ENCODE data around the gene TNIP3.
"Not testable (repeated sequence)": the region's sequence is repeated elsewhere in the genome, so short reads cannot be mapped to it uniquely, and the experiment has no call there.

The TNIP3 gene, protein sequence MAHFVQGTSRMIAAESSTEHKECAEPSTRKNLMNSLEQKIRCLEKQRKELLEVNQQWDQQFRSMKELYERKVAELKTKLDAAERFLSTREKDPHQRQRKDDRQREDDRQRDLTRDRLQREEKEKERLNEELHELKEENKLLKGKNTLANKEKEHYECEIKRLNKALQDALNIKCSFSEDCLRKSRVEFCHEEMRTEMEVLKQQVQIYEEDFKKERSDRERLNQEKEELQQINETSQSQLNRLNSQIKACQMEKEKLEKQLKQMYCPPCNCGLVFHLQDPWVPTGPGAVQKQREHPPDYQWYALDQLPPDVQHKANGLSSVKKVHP

DNA sequence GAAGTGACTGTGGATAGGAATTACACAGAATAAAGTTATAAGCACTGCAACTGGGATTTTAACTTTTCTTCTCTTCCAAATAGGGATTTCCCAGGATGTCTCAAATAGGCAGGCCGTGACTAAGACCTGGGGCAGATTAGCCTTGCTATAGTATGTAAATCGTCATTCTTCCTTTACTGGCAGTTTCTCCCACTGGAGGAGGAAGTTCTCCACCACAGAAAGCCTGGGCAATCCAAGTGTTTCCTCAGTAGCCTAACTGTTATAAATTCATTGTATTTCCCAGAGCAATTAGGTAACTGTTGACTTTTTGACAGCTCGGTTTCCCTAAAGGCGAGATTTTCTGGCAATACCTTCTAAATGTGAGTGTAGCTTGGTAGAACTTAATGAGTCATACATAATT is at the start of gene TNIP3:
TSS of gene TNIP3 (minus strand) at position 31 of the 400 bp plus-strand sequence. CDS start 196 bp downstream, outside the sequence.
- Histone ChIP-seq H3K4me3 (ENCODE audit: low read depth, low read length) (no peak within 1 kb of the TSS), H3K27ac (ENCODE audit: low read depth, low read length) (no peak within 1 kb of the TSS), H3K36me3 (ENCODE audit: control insufficient read depth, insufficient read depth, low read length) (no peaks in the 10 kb centered on the region), H3K27me3 (ENCODE audit: control insufficient read depth, insufficient read depth, low read length) (no peaks in the 10 kb centered on the region), H3K9ac (ENCODE audit: low read length) (no peak within 1 kb of the TSS), H3K4me1 (ENCODE audit: control insufficient read depth, insufficient read depth, low read length) (no peaks in the 10 kb centered on the region), H3K9me3 (ENCODE audit: control insufficient read depth, insufficient read depth, low read depth, low read length) (no peaks in the 10 kb centered on the region)

DNA sequence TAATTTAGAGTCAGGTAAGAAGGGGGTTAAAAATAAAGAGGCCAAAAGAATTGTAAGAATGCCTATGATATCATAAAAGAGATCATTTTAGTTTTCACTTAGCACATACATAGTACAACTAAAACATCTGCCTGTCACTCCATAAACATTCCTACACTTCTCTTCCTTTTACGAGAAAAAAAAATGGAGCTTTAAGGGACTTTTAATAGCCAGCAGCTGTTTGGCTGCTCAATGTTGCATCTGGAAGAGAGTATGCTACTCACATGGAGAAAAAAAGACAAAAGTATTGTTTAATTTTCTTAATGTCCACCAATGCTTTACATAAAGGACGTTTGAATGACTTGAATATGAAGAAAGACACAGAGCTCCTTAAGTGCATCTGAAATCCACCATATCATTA is 48.7 kb upstream of the TNIP3 start:
- no peaks in the 10 kb centered on the region for H3K4me1 ChIP-seq (ENCODE audit: control insufficient read depth, insufficient read depth, low read length)
- H3K4me3 ChIP-seq (ENCODE audit: low read depth, low read length) = no peak overlapping the region
- H3K27ac ChIP-seq (ENCODE audit: low read depth, low read length) = no peak overlapping the region
- H3K9ac ChIP-seq (ENCODE audit: low read length) = no peak overlapping the region
- no peaks in the 10 kb centered on the region for H3K36me3 ChIP-seq (ENCODE audit: control insufficient read depth, insufficient read depth, low read length)
- H3K27me3 ChIP-seq (ENCODE audit: control insufficient read depth, insufficient read depth, low read length) = no peaks in the 10 kb centered on the region
- H3K9me3 ChIP-seq (ENCODE audit: control insufficient read depth, insufficient read depth, low read depth, low read length) = no peaks in the 10 kb centered on the region

DNA sequence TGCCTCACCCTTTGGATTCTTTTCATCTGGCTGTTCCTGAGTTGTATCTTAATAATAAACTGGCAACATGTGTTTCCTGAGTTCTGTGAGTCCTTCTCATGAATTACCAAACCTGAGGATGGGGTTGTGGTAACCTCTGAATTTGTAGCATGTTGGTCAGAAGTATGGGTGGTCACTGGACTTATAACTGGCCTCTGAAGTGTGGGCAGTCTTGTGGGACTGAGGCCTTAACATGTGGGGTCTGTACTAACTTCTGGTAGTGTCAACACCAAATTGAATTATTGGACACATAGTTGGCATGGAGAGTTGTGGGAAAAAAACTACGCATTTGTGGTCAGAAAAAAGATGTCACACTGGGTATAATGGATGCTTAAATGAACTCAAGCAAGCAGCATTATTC is 45.0 kb upstream of the TNIP3 start:
- H3K4me3 ChIP-seq (ENCODE audit: low read depth, low read length) = no peak overlapping the region
- no peaks in the 10 kb centered on the region for H3K9me3 ChIP-seq (ENCODE audit: control insufficient read depth, insufficient read depth, low read depth, low read length)
- no peaks in the 10 kb centered on the region for H3K36me3 ChIP-seq (ENCODE audit: control insufficient read depth, insufficient read depth, low read length)
- H3K4me1 ChIP-seq (ENCODE audit: control insufficient read depth, insufficient read depth, low read length) = no peaks in the 10 kb centered on the region
- H3K27me3 ChIP-seq (ENCODE audit: control insufficient read depth, insufficient read depth, low read length) = no peaks in the 10 kb centered on the region
- H3K9ac ChIP-seq (ENCODE audit: low read length) = no peak overlapping the region
- no peak overlapping the region for H3K27ac ChIP-seq (ENCODE audit: low read depth, low read length)

DNA sequence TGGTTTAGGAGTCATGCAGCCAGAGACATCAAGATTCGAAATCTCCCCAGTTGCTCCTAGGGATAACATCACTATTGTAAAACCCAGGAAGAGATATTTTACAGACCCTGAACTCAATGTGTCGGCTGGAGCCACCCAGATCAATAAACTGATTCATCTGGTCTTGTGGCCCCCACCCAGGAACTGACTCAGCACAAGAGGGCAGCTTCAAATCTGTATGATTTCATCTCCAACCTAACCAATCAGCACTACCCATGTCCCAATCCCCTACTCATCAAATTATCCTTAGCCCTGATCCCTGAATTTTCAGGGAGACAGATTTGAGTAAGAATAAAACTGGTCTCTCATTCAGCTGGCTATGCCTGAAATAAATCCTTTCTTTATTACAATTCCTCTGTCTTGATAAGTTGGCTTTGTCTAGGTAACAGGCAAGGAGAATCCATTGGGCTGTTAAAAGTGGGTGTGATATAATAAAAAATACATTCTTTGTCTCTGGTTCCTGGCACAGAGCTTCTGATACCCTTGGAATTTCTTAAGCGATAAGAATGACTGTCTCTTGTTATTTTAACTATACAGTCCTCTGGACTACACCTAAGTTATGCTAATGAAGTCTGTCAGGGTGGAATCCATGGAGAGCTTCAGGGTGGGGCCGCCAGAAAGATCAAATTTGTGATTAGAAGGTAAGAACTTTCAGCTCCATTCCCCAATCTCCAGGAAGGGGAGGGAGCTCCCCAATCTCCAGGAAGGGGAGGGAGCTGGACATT is 44.3 kb upstream of the TNIP3 start:
- no peaks in the 10 kb centered on the region for H3K4me1 ChIP-seq (ENCODE audit: control insufficient read depth, insufficient read depth, low read length)
- no peaks in the 10 kb centered on the region for H3K27me3 ChIP-seq (ENCODE audit: control insufficient read depth, insufficient read depth, low read length)
- H3K4me3 ChIP-seq (ENCODE audit: low read depth, low read length) = no peak overlapping the region
- H3K9ac ChIP-seq (ENCODE audit: low read length) = no peak overlapping the region
- H3K9me3 ChIP-seq (ENCODE audit: control insufficient read depth, insufficient read depth, low read depth, low read length) = no peaks in the 10 kb centered on the region
- H3K27ac ChIP-seq (ENCODE audit: low read depth, low read length) = no peak overlapping the region
- H3K36me3 ChIP-seq (ENCODE audit: control insufficient read depth, insufficient read depth, low read length) = no peaks in the 10 kb centered on the region

DNA sequence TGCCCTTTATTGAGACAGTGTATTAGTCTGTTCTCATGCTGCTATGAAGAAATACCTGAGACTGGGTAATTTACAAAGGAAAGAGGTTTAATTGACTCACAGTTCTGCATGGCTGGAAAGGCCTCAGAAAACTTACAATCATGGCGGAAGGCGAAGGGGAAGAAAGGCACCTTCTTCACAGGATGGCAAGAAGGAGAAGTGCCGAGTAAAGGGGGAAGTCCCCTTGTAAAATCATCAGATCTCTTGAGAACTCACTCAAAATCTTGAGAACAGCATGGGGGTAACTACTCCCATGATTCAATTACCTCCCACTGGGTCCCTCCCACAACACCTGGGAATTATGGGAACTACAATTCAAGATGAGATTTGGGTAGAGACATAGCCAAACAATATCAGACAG is 41.7 kb upstream of the TNIP3 start:
- H3K36me3 ChIP-seq (ENCODE audit: control insufficient read depth, insufficient read depth, low read length); H3K27me3 ChIP-seq (ENCODE audit: control insufficient read depth, insufficient read depth, low read length); H3K4me1 ChIP-seq (ENCODE audit: control insufficient read depth, insufficient read depth, low read length); H3K4me3 ChIP-seq (ENCODE audit: low read depth, low read length); H3K27ac ChIP-seq (ENCODE audit: low read depth, low read length); H3K9me3 ChIP-seq (ENCODE audit: control insufficient read depth, insufficient read depth, low read depth, low read length); H3K9ac ChIP-seq (ENCODE audit: low read length): not testable (repeated sequence)

DNA sequence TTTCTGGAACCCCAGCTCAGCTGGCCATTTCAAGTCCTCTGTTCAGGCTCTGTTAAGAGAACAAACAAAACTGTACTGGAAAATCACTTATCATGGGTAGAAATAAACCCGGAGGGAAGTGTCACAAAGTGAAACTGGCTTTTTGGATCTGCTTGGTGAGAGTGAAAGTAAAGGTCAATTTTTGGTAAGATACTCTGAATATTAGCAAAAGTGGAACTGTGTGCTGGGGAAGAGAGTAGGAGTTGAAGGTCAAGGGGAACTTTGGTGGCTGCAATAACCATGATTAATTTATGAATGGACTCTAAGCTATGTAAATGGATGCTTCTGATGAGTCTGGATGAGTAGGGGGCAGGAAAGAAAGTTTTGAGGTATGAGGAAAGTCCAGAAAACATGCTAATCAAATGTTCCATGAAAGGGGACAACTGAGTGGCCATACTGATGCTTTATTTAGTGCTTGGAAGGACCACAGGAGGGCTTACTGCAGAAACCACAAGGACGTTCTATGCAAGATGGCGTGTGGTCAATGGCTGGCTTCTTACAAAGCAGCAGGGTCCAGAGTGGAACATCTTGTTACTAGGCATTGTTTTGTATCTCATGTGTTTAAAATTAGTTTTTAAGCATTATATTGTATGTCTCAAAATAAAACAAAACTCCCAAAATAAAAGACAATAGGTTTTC is 36.8 kb upstream of the TNIP3 start:
- no peak overlapping the region for H3K27ac ChIP-seq (ENCODE audit: low read depth, low read length)
- no peaks in the 10 kb centered on the region for H3K9me3 ChIP-seq (ENCODE audit: control insufficient read depth, insufficient read depth, low read depth, low read length)
- H3K4me1 ChIP-seq (ENCODE audit: control insufficient read depth, insufficient read depth, low read length) = no peaks in the 10 kb centered on the region
- no peak overlapping the region for H3K4me3 ChIP-seq (ENCODE audit: low read depth, low read length)
- H3K36me3 ChIP-seq (ENCODE audit: control insufficient read depth, insufficient read depth, low read length) = no peaks in the 10 kb centered on the region
- no peak overlapping the region for H3K9ac ChIP-seq (ENCODE audit: low read length)
- no peaks in the 10 kb centered on the region for H3K27me3 ChIP-seq (ENCODE audit: control insufficient read depth, insufficient read depth, low read length)

DNA sequence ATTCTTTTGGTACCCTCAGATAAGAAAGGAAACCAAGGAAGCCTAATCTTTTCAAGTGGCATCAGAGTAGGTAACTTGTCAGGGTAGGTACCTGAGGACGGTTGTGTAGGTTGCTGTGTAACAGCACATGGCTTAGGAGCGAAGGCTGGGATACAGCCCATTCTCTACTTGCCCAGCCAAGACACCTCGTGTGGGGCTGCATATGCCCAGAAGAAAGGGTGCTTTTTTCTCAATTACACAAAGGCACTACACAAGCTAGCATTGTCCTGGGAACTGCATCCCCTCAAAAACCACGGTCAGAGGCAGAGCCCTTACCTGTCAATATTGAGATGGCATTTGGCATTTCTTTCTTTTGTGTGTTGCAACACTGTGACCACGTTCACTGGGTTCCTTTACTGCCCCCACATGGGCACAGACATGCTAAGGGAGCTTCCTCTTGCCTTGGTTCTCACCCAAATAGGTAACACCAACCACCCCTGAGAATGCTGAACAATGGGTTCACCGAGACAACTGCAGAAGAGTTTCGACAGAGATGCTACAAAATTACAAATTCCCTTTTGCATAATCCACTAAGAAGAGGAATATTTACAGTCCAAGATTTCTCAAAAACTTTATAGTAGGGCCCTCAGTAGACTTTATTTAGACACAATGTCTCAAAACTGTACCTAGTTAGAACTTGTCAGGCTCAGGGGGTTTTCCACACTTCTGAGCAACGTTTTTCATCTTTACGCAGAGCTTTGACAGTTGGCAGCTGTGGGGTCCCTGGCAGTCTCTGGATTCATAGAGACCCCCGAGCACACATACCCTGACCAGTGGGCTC is 35.8 kb upstream of the TNIP3 start:
- Histone ChIP-seq H3K9ac (ENCODE audit: low read length) (no peak overlapping the region), H3K27ac (ENCODE audit: low read depth, low read length) (no peak overlapping the region), H3K4me1 (ENCODE audit: control insufficient read depth, insufficient read depth, low read length) (no peaks in the 10 kb centered on the region), H3K4me3 (ENCODE audit: low read depth, low read length) (no peak overlapping the region), H3K27me3 (ENCODE audit: control insufficient read depth, insufficient read depth, low read length) (no peaks in the 10 kb centered on the region), H3K36me3 (ENCODE audit: control insufficient read depth, insufficient read depth, low read length) (no peaks in the 10 kb centered on the region), H3K9me3 (ENCODE audit: control insufficient read depth, insufficient read depth, low read depth, low read length) (no peaks in the 10 kb centered on the region)

DNA sequence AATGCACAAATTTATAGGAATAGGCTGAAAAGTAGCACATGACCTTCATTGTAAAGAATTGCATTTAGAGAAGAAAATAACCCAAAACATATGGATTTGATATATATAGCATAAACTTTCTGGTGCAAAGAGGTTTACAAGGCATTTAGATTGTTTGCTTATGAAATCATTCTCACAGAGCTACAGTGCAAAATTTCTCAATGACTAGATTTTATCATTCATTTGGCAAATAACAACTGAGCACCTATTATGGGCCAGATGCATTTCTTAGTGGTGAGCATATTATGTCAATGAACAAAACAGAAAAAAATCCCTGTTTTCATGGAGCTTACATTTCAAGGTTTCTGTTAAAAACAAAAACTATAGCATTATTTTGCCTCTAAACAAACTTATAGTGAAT is 34.1 kb upstream of the TNIP3 start:
- Histone ChIP-seq H3K4me1 (ENCODE audit: control insufficient read depth, insufficient read depth, low read length) (no peaks in the 10 kb centered on the region), H3K4me3 (ENCODE audit: low read depth, low read length) (no peak overlapping the region), H3K27me3 (ENCODE audit: control insufficient read depth, insufficient read depth, low read length) (no peaks in the 10 kb centered on the region), H3K36me3 (ENCODE audit: control insufficient read depth, insufficient read depth, low read length) (no peaks in the 10 kb centered on the region), H3K9me3 (ENCODE audit: control insufficient read depth, insufficient read depth, low read depth, low read length) (no peaks in the 10 kb centered on the region), H3K9ac (ENCODE audit: low read length) (no peak overlapping the region), H3K27ac (ENCODE audit: low read depth, low read length) (no peak overlapping the region)

DNA sequence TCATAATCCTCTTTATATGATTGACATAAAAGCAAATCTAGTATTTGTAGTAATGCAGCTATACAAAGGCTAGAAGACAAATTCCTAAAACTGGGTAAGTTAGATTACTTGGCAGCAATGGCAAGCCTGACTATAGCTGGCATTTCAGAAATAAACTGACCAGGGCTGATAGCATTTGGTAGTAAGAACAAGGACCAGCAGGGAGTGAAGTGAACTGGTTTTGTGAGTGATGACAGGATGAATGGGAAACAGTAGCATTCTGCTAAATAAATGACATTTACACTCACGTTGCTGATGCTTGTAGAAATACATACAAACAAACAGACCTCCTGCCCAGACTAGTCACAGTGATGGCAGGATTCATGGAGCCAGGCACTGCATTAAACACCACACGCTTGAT is 31.5 kb upstream of the TNIP3 start:
- H3K4me1 ChIP-seq (ENCODE audit: control insufficient read depth, insufficient read depth, low read length) = no peaks in the 10 kb centered on the region
- no peaks in the 10 kb centered on the region for H3K9me3 ChIP-seq (ENCODE audit: control insufficient read depth, insufficient read depth, low read depth, low read length)
- H3K27ac ChIP-seq (ENCODE audit: low read depth, low read length) = no peak overlapping the region
- no peak overlapping the region for H3K9ac ChIP-seq (ENCODE audit: low read length)
- H3K27me3 ChIP-seq (ENCODE audit: control insufficient read depth, insufficient read depth, low read length) = no peaks in the 10 kb centered on the region
- no peak overlapping the region for H3K4me3 ChIP-seq (ENCODE audit: low read depth, low read length)
- H3K36me3 ChIP-seq (ENCODE audit: control insufficient read depth, insufficient read depth, low read length) = no peaks in the 10 kb centered on the region

DNA sequence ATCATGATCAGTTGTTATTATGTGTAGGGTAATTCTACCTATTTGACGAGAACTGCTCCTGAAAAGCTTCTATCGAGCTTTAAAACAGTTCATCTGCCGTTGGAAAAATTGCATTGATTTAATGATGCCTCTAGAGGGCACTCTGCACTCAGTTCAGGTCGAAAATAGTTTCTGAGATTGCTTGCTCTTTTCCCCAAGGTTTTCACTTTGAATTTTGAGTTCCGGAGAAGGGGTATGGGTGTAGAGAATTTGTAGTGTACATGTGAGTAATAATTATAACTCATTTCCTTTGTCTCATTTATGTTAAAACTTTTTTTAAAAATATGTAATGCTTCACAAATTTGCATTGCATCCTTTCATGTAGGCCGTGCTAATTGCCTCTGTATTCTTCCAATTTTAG is 28.4 kb upstream of the TNIP3 start:
- Histone ChIP-seq H3K27ac (ENCODE audit: low read depth, low read length) (no peak overlapping the region), H3K27me3 (ENCODE audit: control insufficient read depth, insufficient read depth, low read length) (no peaks in the 10 kb centered on the region), H3K4me1 (ENCODE audit: control insufficient read depth, insufficient read depth, low read length) (no peaks in the 10 kb centered on the region), H3K4me3 (ENCODE audit: low read depth, low read length) (no peak overlapping the region), H3K9me3 (ENCODE audit: control insufficient read depth, insufficient read depth, low read depth, low read length) (no peaks in the 10 kb centered on the region), H3K9ac (ENCODE audit: low read length) (no peak overlapping the region), H3K36me3 (ENCODE audit: control insufficient read depth, insufficient read depth, low read length) (no peaks in the 10 kb centered on the region)

Measured in HUES6 (cell line).